DOHH2 (cell line): ENCODE data around the gene MOB1A.

Experiments used
- CTCF ChIP-seq: fragments of 200-600 bp; sonication (generic); IDR thresholded peaks from one replicate; pipeline ENCODE4 v1.5.1; 2014; ENCODE audit warnings: antibody characterized with exemption, mild to moderate bottlenecking, low read depth, low read length; ENCODE audit not compliant: poor library complexity, severe bottlenecking
- EZH2phosphoT487 ChIP-seq: fragments of 200-600 bp; sonication (generic); IDR thresholded peaks from 2 replicates; pipeline ENCODE4 v1.6.1; 2017; ENCODE audit warnings: borderline replicate concordance, mild to moderate bottlenecking, antibody characterized with exemption, low read length, moderate library complexity, mixed read lengths

GRCh38 chr2:74183878-74184277 lies 5.2 kb upstream of the MOB1A start:
- TF ChIP-seq CTCF (no peak), EZH2phosphoT487 (no peak)
